Colonic mucosa (tissue), 4 donors: ENCODE measurements around the gene SYNPR. TPM values are rescaled to one million over a fixed set of nuclear protein-coding genes. Genes with fewer than 3 reads are reported as not detected.

ENCODE experiments used
- DNase-seq: peaks from one replicate; pipeline ENCODE4 v3.0.0-alpha.2; 2020
- H3K27ac ChIP-seq: fragments of 200-600 bp; one replicate; pipeline ENCODE4 v1.8.0; 2021
- H3K27me3 ChIP-seq: fragments of 200-600 bp; one replicate; pipeline ENCODE4 v1.8.0; 2021
- H3K36me3 ChIP-seq: fragments of 200-600 bp; one replicate; pipeline ENCODE4 v1.8.0; 2021
- H3K4me1 ChIP-seq: fragments of 200-600 bp; one replicate; pipeline ENCODE4 v1.8.0; 2021; ENCODE audit warnings: mild to moderate bottlenecking
- H3K4me3 ChIP-seq: fragments of 200-600 bp; one replicate; pipeline ENCODE4 v1.8.0; 2021
- H3K9ac ChIP-seq, 2 donors: one replicate each; pipeline ENCODE4 v1.7.0; 2013; ENCODE audit warnings: control low read depth in 2 of 2, low read depth in 2 of 2, low read length in 2 of 2
- H3K9me3 ChIP-seq: fragments of 200-600 bp; one replicate; pipeline ENCODE4 v1.8.0; 2021
- CTCF ChIP-seq: fragments of 200-600 bp; IDR thresholded peaks from one replicate; pipeline ENCODE4 v1.8.0; 2022; ENCODE audit warnings: antibody characterized with exemption, mild to moderate bottlenecking
- intact Hi-C: fragments of 100-400 bp; cut with DNase I; formaldehyde crosslinking; loops from one replicate; pipeline ENCODE4 v1.14.1; 2022
- total RNA-seq, 2 donors: library from RNA; stranded (reverse); fragmentation: NEBNext Ultra II Directional in 1 of 2; extraction: Animal tissue kit (Norgen Biotek cat#: 25700) in 1 of 2; gene quantifications; one replicate each; pipeline ENCODE4 v1.2.1, GENCODE V29; 2021
- donor health status: healthy.
- donor health status: DM: no; HTN: no; CAD: no.
- donor health status: DM: no; HTN: no; CAD: no.

The SYNPR gene
- total RNA-seq, 2 donors from 2014 or later = 0.17 TPM; not detected in 1

DNA sequence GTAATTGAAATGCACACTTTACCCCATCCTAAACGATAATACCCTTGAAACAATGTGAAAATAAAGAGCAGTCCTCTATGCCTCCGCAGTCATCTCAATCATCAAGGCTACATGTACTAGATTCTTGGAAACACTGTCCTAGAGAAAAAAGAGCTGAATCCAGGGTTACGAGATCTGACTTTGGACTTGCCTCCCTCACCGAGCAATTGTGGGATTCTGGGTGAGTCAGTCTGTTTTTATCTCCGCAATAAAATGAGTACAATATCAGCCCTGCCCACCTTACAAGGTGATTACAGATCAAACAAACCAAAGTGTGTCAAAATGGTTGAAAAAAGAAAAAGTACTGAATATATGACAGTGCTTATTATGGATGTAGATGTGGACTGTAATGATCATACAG lies 222.1 kb downstream of the SYNPR start:
- DNase-seq = peak; percentile 65
- Histone ChIP-seq H3K27ac (peak overlapping the region; percentile 45), H3K9ac (no peak overlapping the region), H3K4me3 (no peak overlapping the region), H3K4me1 (no peaks in the 10 kb centered on the region), H3K36me3 (no peaks in the 10 kb centered on the region), H3K9me3 (no peaks in the 10 kb centered on the region), H3K27me3 (no peaks in the 10 kb centered on the region)
- no peak for TF ChIP-seq CTCF
- intact Hi-C loops = no loop called here

DNA sequence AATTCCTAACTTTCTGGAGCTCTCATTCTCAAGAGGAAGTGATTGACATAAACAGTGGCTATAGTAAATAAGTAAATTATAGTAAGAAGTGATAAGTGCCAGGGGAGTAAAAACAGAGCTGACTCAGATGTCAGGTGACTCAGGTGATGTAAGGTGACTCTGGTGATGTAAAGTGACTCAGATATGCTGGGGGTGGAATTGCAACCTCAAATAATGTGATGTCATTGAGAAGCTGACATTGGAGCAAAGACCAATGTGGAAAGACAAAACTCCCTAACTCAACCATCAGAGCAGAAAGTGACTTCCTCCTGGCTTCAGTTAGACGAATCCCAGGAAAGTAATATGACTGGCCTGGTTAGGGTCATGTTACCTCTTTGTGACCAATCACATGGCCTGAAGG lies 230.2 kb downstream of the SYNPR start:
- TF ChIP-seq CTCF = no peak
- H3K9ac ChIP-seq = no peak overlapping the region
- H3K4me1 ChIP-seq = no peaks in the 10 kb centered on the region
- DNase-seq = peak; percentile 50
- no peaks in the 10 kb centered on the region for H3K9me3 ChIP-seq
- no peaks in the 10 kb centered on the region for H3K36me3 ChIP-seq
- H3K27me3 ChIP-seq = no peaks in the 10 kb centered on the region
- peak overlapping the region; percentile 65 for H3K27ac ChIP-seq
- intact Hi-C loops = no loop called here
- H3K4me3 ChIP-seq = no peak overlapping the region

- H3K36me3 ChIP-seq = no peaks in the 10 kb centered on the region
- H3K9me3 ChIP-seq = no peaks in the 10 kb centered on the region
- no peaks in the 10 kb centered on the region for H3K27me3 ChIP-seq
- intact Hi-C loops = no loop called here
- no peak for DNase-seq
- no peaks in the 10 kb centered on the region for H3K4me1 ChIP-seq
- H3K27ac ChIP-seq = peak overlapping the region; percentile 65
- no peak overlapping the region for H3K4me3 ChIP-seq
- TF ChIP-seq CTCF = no peak
- H3K9ac ChIP-seq = no peak overlapping the region
Observed at GRCh38 chr3:63508771-63509170, 230.7 kb downstream of the SYNPR start.

- intact Hi-C loops = no loop called here
- Histone ChIP-seq H3K9ac (no peak overlapping the region), H3K27me3 (no peaks in the 10 kb centered on the region), H3K36me3 (no peaks in the 10 kb centered on the region), H3K27ac (no peak overlapping the region), H3K4me3 (no peak overlapping the region), H3K4me1 (no peaks in the 10 kb centered on the region), H3K9me3 (no peaks in the 10 kb centered on the region)
- no peak for TF ChIP-seq CTCF
- no peak for DNase-seq
Observed at GRCh38 chr3:63513791-63514190, 235.7 kb downstream of the SYNPR start.

DNA sequence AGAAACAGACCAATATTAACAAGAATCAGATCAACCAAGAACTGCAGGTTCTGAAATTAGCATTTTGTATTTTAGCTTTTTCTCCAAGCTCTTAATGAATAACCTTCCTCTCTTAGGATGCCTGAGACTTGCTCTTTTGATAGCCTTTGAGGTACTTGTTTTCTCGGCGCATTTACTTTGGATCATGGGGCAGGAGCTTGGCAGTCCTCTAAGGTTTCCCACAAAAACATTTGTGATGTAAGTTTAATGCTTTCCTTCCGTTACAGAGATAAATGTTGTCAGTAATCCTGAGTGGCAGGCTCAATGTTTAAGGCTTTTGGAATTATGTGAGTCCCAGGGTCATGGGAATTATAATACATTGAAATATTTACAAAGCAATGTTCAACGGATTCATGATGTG lies 236.6 kb downstream of the SYNPR start:
- Histone ChIP-seq H3K27me3 (no peaks in the 10 kb centered on the region), H3K4me1 (no peaks in the 10 kb centered on the region), H3K36me3 (no peaks in the 10 kb centered on the region), H3K27ac (no peak overlapping the region), H3K4me3 (no peak overlapping the region), H3K9me3 (no peaks in the 10 kb centered on the region), H3K9ac (no peak overlapping the region)
- DNase-seq = no peak
- TF ChIP-seq CTCF = no peak
- intact Hi-C loops = no loop called here

DNA sequence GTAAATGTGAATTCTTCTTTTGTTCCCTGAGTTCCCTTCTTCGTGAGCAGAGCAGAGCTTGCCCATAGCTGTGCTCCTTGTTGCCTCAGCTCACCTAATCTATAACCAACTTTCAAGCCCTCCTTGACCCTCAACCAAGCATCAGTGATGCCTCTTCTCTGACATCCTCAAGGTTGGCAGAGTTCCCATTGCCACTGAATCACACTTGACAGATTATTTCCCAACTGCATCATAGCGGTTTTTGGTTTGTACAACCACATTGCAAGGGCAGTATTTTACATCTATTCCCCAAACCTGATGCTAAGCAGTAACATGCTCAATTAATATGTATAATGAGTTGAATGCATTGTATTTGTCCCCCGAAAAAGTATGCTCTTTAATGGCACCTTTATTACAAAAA lies 241.3 kb downstream of the SYNPR start:
- Histone ChIP-seq H3K9ac (no peak overlapping the region), H3K27me3 (no peaks in the 10 kb centered on the region), H3K4me3 (no peak overlapping the region), H3K4me1 (no peaks in the 10 kb centered on the region), H3K36me3 (no peaks in the 10 kb centered on the region), H3K9me3 (no peaks in the 10 kb centered on the region), H3K27ac (no peak overlapping the region)
- no peak for DNase-seq
- intact Hi-C loops = no loop called here
- TF ChIP-seq CTCF = no peak
